Left cardiac atrium (tissue), 4 donors: ENCODE data around the gene NRIP3. TPM values are rescaled to one million over a fixed set of nuclear protein-coding genes. Genes with fewer than 3 reads are reported as not detected.
"Not testable (repeated sequence)": the region's sequence is repeated elsewhere in the genome, so short reads cannot be mapped to it uniquely, and the experiment has no call there.

Experiments used
- ATAC-seq, 2 donors: fragments of 200-7000 bp; cut with Tn5 transposase; one replicate each; pipeline ENCODE4 v1.9.1; 2020; ENCODE audit warnings: mild to moderate bottlenecking in 2 of 2, moderate library complexity in 2 of 2
- DNase-seq: peaks from one replicate; pipeline ENCODE4 v3.0.0-alpha.2; 2020
- intact Hi-C, 2 donors: fragments of 100-400 bp; cut with DNase I; formaldehyde crosslinking; loops; one replicate each; pipeline versions ENCODE4 v1.14.1 to v1.15.1; 2022 to 2023
- total RNA-seq, 2 donors: library from RNA; stranded (reverse); fragmentation: NEBNext Ultra II Directional; extraction: Animal tissue kit (Norgen Biotek cat#: 25700); gene quantifications; one replicate each; pipeline ENCODE4 v1.2.1, GENCODE V29; 2021
- donor health status: DM: no; HTN: yes; CAD: no.
- donor health status: DM: no; HTN: yes; CAD: no; lungs with severe emphysema.
- donor health status: DM: yes; HTN: yes; CAD: no.
- donor health status: Dilated cardiomyopathy.

Gene NRIP3
- total RNA-seq, 2 donors from 2014 or later, result 1.8 to 1.9 TPM

GRCh38 chr11:9019861-9020260 lies 16.1 kb upstream of the NRIP3 start:
- intact Hi-C loops, result loop anchor here (5.0 to 10.0 kb wide), 2 partner anchors 115 to 487 kb away; no protein-coding TSS in a partner anchor
- DNase-seq (no peak), ATAC-seq (no peak)

GRCh38 chr11:9017773-9018172 lies 14.0 kb upstream of the NRIP3 start:
- DNase-seq, result peak; percentile 76
- peak; percentile 79 to 88 for ATAC-seq
- intact Hi-C loops, result loop anchor here (5.0 to 10.0 kb wide), 2 partner anchors 117 to 490 kb away; no protein-coding TSS in a partner anchor

GRCh38 chr11:9016916-9017642 lies 13.3 kb upstream of the NRIP3 start:
- no peak for DNase-seq
- no peak for ATAC-seq
- intact Hi-C loops, result loop anchor here (5.0 to 10.0 kb wide), 2 partner anchors 118 to 490 kb away; no protein-coding TSS in a partner anchor

GRCh38 chr11:9015677-9016076 lies 11.9 kb upstream of the NRIP3 start:
- intact Hi-C loops, result loop anchor here (2.0 to 10.0 kb wide), 3 partner anchors 119 to 492 kb away; no protein-coding TSS in a partner anchor
- ATAC-seq, result peak; percentile 71
- DNase-seq, result peak; percentile 64

- intact Hi-C loops, result loop anchor here (2.0 to 10.0 kb wide), 3 partner anchors 120 to 492 kb away; no protein-coding TSS in a partner anchor
- ATAC-seq, result no peak
- no peak for DNase-seq
Measured at GRCh38 chr11:9014826-9015225, 11.0 kb upstream of the NRIP3 start.

GRCh38 chr11:9013373-9013772 lies 9.6 kb upstream of the NRIP3 start:
- intact Hi-C loops, result loop anchor here in 1 of 2 donors (10.0 kb wide), 1 partner anchor 121 kb away; no protein-coding TSS in a partner anchor
- DNase-seq (no peak), ATAC-seq (no peak)

GRCh38 chr11:9009538-9009937 lies 5.7 kb upstream of the NRIP3 start:
- intact Hi-C loops, ATAC-seq, DNase-seq: not testable (repeated sequence)

GRCh38 chr11:9008661-9009060 lies 4.9 kb upstream of the NRIP3 start:
- ATAC-seq (no peak), DNase-seq (no peak)
- intact Hi-C loops, result no loop called here

- intact Hi-C loops, result no loop called here
- DNase-seq (no peak), ATAC-seq (no peak)
Measured at GRCh38 chr11:9008011-9008550, 4.3 kb upstream of the NRIP3 start.

- intact Hi-C loops, result no loop called here
- DNase-seq (no peak), ATAC-seq (no peak)
Measured at GRCh38 chr11:9005087-9005486, 1.3 kb upstream of the NRIP3 start.

- ATAC-seq, result peak; percentile 24 to 31
- DNase-seq, result no peak
- intact Hi-C loops, result no loop called here
Measured at GRCh38 chr11:9004183-9004926, 554 bp upstream of the NRIP3 start.

- intact Hi-C loops, result no loop called here
- DNase-seq (no peak), ATAC-seq (no peak)
Measured at GRCh38 chr11:9002920-9003572, 755 bp downstream of the NRIP3 start.

GRCh38 chr11:9001736-9002135 lies 2.1 kb downstream of the NRIP3 start:
- DNase-seq, result no peak
- ATAC-seq, result peak in 1 of 2 donors; percentile 11
- intact Hi-C loops, result no loop called here

GRCh38 chr11:8998017-8998416 lies 5.8 kb downstream of the NRIP3 start:
- intact Hi-C loops, result no loop called here
- DNase-seq (no peak), ATAC-seq (no peak)

- no peak for DNase-seq
- intact Hi-C loops, result no loop called here
- ATAC-seq, result no peak
Measured at GRCh38 chr11:8997451-8997850, 6.3 kb downstream of the NRIP3 start.

GRCh38 chr11:8989453-8989852 lies 14.3 kb downstream of the NRIP3 start:
- ATAC-seq, result peak in 1 of 2 donors; percentile 15
- DNase-seq, result no peak
- intact Hi-C loops, result no loop called here

- DNase-seq (no peak), ATAC-seq (peak in 1 of 2 donors; percentile 34)
- intact Hi-C loops, result no loop called here
Measured at GRCh38 chr11:8988329-8989234, 15.2 kb downstream of the NRIP3 start.

GRCh38 chr11:8987446-8987845 lies 16.4 kb downstream of the NRIP3 start:
- DNase-seq, result no peak
- intact Hi-C loops, result no loop called here
- ATAC-seq, result no peak
